Transverse colon (tissue), 4 donors: ENCODE results near the gene DPT. TPM values are rescaled to one million over a fixed set of nuclear protein-coding genes. Genes with fewer than 3 reads are reported as not detected.

ENCODE experiments used
- DNase-seq: peaks from one replicate; pipeline ENCODE4 v3.0.0-alpha.2; 2019
- H3K27ac ChIP-seq, 4 donors: fragments of 200-600 bp; sonication (generic); 2 replicates each; pipeline ENCODE4 v1.5.1; 2016 to 2018; ENCODE audit warnings: inconsistent platforms in 4 of 4
- H3K27me3 ChIP-seq: fragments of 200-600 bp; sonication (generic); 2 replicates; pipeline ENCODE4 v1.5.1; 2017; ENCODE audit warnings: inconsistent platforms
- H3K36me3 ChIP-seq, 4 donors: fragments of 200-600 bp; sonication (generic); 2 replicates each; pipeline ENCODE4 v1.5.1; 2017 to 2019; ENCODE audit warnings: inconsistent platforms in 4 of 4
- H3K4me1 ChIP-seq, 4 donors: fragments of 200-600 bp; sonication (generic); 2 replicates each; pipeline ENCODE4 v1.5.1; 2017 to 2020; ENCODE audit warnings: inconsistent platforms in 4 of 4
- H3K4me3 ChIP-seq, 4 donors: fragments of 200-600 bp; sonication (generic); 1 replicate in 1 of 4; 2 replicates in 3 of 4; pipeline versions ENCODE4 v1.5.1 to v1.6.1; 2017 to 2019; ENCODE audit warnings: inconsistent platforms in 4 of 4
- H3K9me3 ChIP-seq, 2 donors: fragments of 200-600 bp; sonication (generic); 2 replicates each; pipeline ENCODE4 v1.5.1; 2017 to 2019; ENCODE audit warnings: inconsistent platforms in 2 of 2
- EP300 ChIP-seq: sonication (generic); formaldehyde crosslinking; IDR thresholded peaks from one replicate; pipeline ENCODE4 v1.6.1; 2017; ENCODE audit warnings: antibody characterized with exemption, low read depth
- POLR2A ChIP-seq: fragments of 450-650 bp; IDR thresholded peaks from one replicate; pipeline ENCODE4 v1.6.1; 2016; ENCODE audit warnings: antibody characterized with exemption, mild to moderate bottlenecking, moderate library complexity
- POLR2AphosphoS5 ChIP-seq, 3 donors: sonication (generic); formaldehyde crosslinking; IDR thresholded peaks; one replicate each; pipeline ENCODE4 v1.6.1; 2016; ENCODE audit warnings: antibody characterized with exemption in 3 of 3
- WGBS, 2 donors: methylation state at CpG; one replicate each; pipeline ENCODE4 v1.1.5; 2018; ENCODE audit warnings: low coverage in 1 of 2; 5-methylcytosine and 5-hydroxymethylcytosine counted together
- in situ Hi-C, 4 donors: fragments of 200-750 bp; cut with MboI; loops; one replicate each; pipeline versions ENCODE4 v1.15.0 to v1.15.1; 2017; ENCODE audit warnings: low sequenced_read_pairs in 3 of 4, low pct_ligation_motif_present in 1 of 4, low pct_unique_long_range_greater_than_20kb in 1 of 4
- intact Hi-C: fragments of 100-400 bp; cut with DNase I; formaldehyde crosslinking; loops from one replicate; pipeline ENCODE4 v1.15.1; 2023; ENCODE audit warnings: low total_unique reads
- total RNA-seq, 4 donors: library from RNA; depleted of rRNA; stranded (reverse); fragments of >200 nt; gene quantifications; one replicate each; pipeline ENCODE4 v1.1.0, GENCODE V29; 2016
- TF ChIP-seq, protein P1 (sequence below), 5 experiments: fragments of 200-600 bp in 3 of 5; fragments of 450-650 bp in 2 of 5; sonication (generic) in 3 of 5; IDR thresholded peaks; 1 replicate in 2 of 5; 2 replicates in 3 of 5; pipeline ENCODE4 v1.5.1; 2016 to 2017; ENCODE audit warnings: antibody characterized with exemption in 5 of 5, inconsistent platforms in 3 of 5, mild to moderate bottlenecking in 2 of 5, moderate library complexity in 1 of 5

The DPT gene
- total RNA-seq, 4 donors from 2014 or later = 25.8 to 122 (median 59.8) TPM

DNA sequence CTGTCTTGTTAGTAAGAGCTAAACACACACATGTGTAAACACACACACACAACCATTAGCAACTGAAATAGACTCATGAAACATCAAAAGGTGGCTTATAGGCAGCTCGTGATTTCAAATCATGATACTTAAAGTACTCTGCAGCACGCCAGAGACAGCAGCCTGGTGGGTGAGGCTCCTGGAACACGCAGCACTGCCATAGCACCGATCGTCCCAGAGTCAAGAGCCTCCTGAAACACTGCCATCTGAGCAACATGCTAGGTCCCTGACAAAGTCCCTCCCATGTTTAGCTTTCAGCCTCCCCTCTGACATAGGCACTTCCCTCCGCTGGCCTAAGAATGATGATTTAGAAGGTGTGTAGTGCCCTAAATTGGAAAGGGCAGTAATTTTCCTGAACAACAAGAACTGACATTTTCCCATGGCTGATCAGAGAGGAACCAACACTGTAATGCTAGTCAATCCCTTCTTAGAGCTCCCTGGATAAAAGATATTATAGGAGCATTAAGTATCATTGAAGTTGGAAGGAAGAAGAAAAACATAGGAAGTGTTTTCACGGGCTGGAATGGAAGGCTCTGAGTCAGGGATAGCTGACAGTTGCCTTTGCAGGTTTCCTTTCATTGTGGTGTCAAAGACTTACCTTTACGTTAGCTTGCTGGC lies 14.1 kb upstream of the DPT start:
- in situ Hi-C loops = no loop called here
- DNase-seq = no peak

DNA sequence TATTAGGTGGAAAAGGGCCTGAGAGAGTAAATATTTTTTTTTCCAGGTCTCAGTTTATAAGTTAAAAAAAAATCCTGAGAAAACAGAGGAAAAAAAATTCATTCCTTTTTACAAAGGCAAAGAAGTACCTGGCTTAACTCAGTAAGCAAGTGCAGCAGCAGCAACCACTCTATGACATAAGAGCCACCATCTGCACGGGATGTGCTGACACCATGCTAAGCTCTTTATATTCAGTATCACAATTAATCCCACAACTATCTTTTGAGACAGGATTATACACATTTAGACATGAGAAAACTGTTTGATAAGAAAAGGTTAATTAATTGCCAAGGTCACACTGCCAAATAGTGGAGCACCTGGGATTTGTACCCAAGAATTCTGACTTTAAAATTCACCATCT lies 13.4 kb upstream of the DPT start:
- Histone ChIP-seq H3K36me3 (no peaks in the 10 kb centered on the region), H3K4me1 (no peaks in the 10 kb centered on the region), H3K4me3 (no peak overlapping the region), H3K27ac (no peak overlapping the region), H3K27me3 (no peaks in the 10 kb centered on the region), H3K9me3 (no peaks in the 10 kb centered on the region)
- no peak for DNase-seq
- WGBS, 2 donors = 82 to 86% methylated on average over 1 of the region's 1 CpG
- intact Hi-C loops (no loop called here), in situ Hi-C loops (no loop called here)
- TF ChIP-seq EP300 (no peak), POLR2AphosphoS5 (IDR thresholded peaks at IDR 0.05) (no peak), POLR2A (no peak)
- TF ChIP-seq, protein P1, sequence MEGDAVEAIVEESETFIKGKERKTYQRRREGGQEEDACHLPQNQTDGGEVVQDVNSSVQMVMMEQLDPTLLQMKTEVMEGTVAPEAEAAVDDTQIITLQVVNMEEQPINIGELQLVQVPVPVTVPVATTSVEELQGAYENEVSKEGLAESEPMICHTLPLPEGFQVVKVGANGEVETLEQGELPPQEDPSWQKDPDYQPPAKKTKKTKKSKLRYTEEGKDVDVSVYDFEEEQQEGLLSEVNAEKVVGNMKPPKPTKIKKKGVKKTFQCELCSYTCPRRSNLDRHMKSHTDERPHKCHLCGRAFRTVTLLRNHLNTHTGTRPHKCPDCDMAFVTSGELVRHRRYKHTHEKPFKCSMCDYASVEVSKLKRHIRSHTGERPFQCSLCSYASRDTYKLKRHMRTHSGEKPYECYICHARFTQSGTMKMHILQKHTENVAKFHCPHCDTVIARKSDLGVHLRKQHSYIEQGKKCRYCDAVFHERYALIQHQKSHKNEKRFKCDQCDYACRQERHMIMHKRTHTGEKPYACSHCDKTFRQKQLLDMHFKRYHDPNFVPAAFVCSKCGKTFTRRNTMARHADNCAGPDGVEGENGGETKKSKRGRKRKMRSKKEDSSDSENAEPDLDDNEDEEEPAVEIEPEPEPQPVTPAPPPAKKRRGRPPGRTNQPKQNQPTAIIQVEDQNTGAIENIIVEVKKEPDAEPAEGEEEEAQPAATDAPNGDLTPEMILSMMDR (IDR thresholded peaks at IDR 0.05) = no peak

More for the DNA sequence above, 14.1 kb upstream of the DPT start:
- no peaks in the 10 kb centered on the region for H3K9me3 ChIP-seq
- no peak overlapping the region for H3K4me3 ChIP-seq
- no peaks in the 10 kb centered on the region for H3K4me1 ChIP-seq
- no peaks in the 10 kb centered on the region for H3K27me3 ChIP-seq
- no peak for TF ChIP-seq EP300
- intact Hi-C loops = no loop called here
- H3K27ac ChIP-seq = no peak overlapping the region
- WGBS, 2 donors = 87 to 88% methylated on average over 3 to 8 of the region's 8 CpGs
- no peaks in the 10 kb centered on the region for H3K36me3 ChIP-seq

DNA sequence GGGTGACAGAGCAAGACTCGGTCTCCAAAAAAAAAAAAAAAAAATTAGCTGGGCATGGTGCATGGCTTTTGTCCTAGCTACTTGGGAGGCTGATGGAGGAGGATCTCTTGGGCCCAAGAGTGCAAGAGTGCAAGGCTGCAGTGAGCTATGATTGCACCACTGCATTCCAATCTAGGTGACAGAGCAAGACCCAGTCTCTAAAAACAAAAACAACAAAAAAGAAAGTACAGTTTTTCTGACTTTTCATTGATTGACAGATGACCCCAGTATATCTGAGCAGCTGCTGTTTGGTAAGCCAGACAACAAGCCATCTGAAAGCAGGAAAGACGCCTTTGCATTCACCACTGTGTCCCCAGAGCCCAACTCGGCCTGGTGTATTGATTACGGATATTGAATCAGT lies 10.9 kb upstream of the DPT start:
- no peaks in the 10 kb centered on the region for H3K36me3 ChIP-seq
- no peaks in the 10 kb centered on the region for H3K4me1 ChIP-seq
- H3K9me3 ChIP-seq = no peaks in the 10 kb centered on the region
- DNase-seq = no peak
- TF ChIP-seq, protein P1 (IDR thresholded peaks at IDR 0.05) = no peak
- no peak for TF ChIP-seq POLR2AphosphoS5 (IDR thresholded peaks at IDR 0.05)
- no peak for TF ChIP-seq EP300
- TF ChIP-seq POLR2A = no peak
- in situ Hi-C loops (no loop called here), intact Hi-C loops (no loop called here)
- no peak overlapping the region for H3K4me3 ChIP-seq
- H3K27ac ChIP-seq = no peak overlapping the region
- WGBS, 2 donors = 81 to 88% methylated on average over 3 to 4 of the region's 4 CpGs
- no peaks in the 10 kb centered on the region for H3K27me3 ChIP-seq

DNA sequence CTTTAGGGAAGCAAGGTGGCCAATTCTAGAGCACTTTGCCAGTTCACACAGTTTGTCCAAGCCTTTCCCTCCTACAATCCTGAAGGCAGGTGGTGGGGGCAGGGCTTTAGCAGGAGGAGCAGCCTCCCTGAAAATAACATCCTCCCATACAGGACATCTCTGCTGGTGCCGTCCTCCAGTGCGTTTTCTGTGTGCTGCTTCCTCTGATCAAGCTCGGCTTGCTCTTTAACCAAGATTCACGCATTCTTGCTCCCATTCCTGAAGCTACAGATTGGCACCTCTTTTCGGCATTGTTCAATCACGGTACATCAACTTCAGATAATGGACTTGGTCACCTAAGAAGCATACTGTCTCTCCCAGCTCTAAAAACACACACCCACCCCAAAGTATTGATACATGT lies 7.5 kb upstream of the DPT start:
- H3K27me3 ChIP-seq = no peaks in the 10 kb centered on the region
- intact Hi-C loops (no loop called here), in situ Hi-C loops (no loop called here)
- DNase-seq = no peak
- H3K27ac ChIP-seq = no peak overlapping the region
- no peak overlapping the region for H3K4me3 ChIP-seq
- 71 to 85% methylated on average over 3 to 6 of the region's 6 CpGs for WGBS, 2 donors
- no peaks in the 10 kb centered on the region for H3K9me3 ChIP-seq
- H3K36me3 ChIP-seq = no peaks in the 10 kb centered on the region
- TF ChIP-seq, protein P1 (IDR thresholded peaks at IDR 0.05) = no peak
- TF ChIP-seq POLR2A (no peak), EP300 (no peak), POLR2AphosphoS5 (IDR thresholded peaks at IDR 0.05) (no peak)
- H3K4me1 ChIP-seq = no peaks in the 10 kb centered on the region

DNA sequence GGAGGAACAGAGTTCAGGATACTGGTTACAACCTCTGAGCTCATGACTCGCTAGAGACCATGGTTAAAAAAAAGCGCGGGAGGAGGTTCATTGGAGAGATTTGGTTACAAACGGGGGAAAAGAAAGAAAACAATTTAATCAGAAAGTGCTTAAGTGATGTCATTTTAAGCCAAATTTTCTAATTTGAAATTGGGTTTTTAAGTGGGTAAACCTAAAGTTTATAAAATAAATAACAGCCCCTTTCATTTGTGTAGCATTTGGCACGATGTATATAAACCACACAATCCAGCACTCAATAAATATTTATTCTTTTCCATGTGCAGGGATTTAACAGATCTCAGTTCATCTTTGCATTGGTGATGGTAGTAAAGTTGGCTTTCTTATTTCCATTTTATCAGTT lies 7.0 kb upstream of the DPT start:
- Histone ChIP-seq H3K4me3 (no peak overlapping the region), H3K9me3 (no peaks in the 10 kb centered on the region), H3K4me1 (no peaks in the 10 kb centered on the region), H3K27ac (no peak overlapping the region), H3K27me3 (no peaks in the 10 kb centered on the region), H3K36me3 (no peaks in the 10 kb centered on the region)
- in situ Hi-C loops (no loop called here), intact Hi-C loops (no loop called here)
- DNase-seq = no peak
- no peak for TF ChIP-seq POLR2AphosphoS5 (IDR thresholded peaks at IDR 0.05)
- TF ChIP-seq POLR2A = no peak
- TF ChIP-seq EP300 = no peak
- TF ChIP-seq, protein P1 (IDR thresholded peaks at IDR 0.05) = no peak
- WGBS, 2 donors = 54 to 68% methylated on average over 5 of the region's 5 CpGs
